Thyroid gland (tissue), 4 donors: ENCODE data around the gene USP6NL.

Experiments
- POLR2A ChIP-seq, 2 donors: fragments of 450-650 bp; IDR thresholded peaks; one replicate each; pipeline ENCODE4 v1.6.1; 2017; ENCODE audit warnings: antibody characterized with exemption in 2 of 2, mild to moderate bottlenecking in 2 of 2, moderate library complexity in 1 of 2
- TF ChIP-seq, protein P1 (sequence below), 6 experiments: fragments of 200-600 bp in 3 of 6; fragments of 450-650 bp in 3 of 6; sonication (generic) in 3 of 6; IDR thresholded peaks; one replicate each; pipeline ENCODE4 v1.5.1; 2016 to 2019; ENCODE audit warnings: antibody characterized with exemption in 6 of 6, mild to moderate bottlenecking in 2 of 6, inconsistent platforms in 1 of 6, moderate library complexity in 1 of 6

DNA sequence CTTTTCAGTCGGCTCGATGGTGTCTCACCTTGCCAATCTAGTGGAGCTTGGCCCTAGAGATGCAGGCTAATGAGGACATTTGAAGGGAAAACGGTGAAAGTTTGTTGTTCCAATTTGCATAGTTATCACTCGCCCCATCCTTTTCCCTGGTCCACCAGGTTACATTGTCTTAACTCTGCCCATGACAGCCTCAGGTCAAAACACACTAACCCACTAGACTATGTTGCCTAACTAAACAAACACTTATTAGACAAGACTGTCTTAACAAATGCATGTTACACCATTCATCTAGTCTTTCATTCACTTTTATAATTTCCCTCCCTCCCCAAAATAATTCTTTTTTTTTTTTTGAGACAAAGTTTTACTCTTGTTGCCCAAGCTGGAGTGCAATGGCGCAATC, 40.7 kb downstream of the USP6NL start:
- TF ChIP-seq, protein P1, sequence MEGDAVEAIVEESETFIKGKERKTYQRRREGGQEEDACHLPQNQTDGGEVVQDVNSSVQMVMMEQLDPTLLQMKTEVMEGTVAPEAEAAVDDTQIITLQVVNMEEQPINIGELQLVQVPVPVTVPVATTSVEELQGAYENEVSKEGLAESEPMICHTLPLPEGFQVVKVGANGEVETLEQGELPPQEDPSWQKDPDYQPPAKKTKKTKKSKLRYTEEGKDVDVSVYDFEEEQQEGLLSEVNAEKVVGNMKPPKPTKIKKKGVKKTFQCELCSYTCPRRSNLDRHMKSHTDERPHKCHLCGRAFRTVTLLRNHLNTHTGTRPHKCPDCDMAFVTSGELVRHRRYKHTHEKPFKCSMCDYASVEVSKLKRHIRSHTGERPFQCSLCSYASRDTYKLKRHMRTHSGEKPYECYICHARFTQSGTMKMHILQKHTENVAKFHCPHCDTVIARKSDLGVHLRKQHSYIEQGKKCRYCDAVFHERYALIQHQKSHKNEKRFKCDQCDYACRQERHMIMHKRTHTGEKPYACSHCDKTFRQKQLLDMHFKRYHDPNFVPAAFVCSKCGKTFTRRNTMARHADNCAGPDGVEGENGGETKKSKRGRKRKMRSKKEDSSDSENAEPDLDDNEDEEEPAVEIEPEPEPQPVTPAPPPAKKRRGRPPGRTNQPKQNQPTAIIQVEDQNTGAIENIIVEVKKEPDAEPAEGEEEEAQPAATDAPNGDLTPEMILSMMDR (IDR thresholded peaks at IDR 0.05): no peak
- no peak for TF ChIP-seq POLR2A (IDR thresholded peaks at IDR 0.05)
